Urinary bladder (tissue), 4 donors: ENCODE results near the gene DYRK2. TPM values are rescaled to one million over a fixed set of nuclear protein-coding genes. Genes with fewer than 3 reads are reported as not detected.

ENCODE experiments used
- DNase-seq: peaks from one replicate; pipeline ENCODE4 v3.0.0-alpha.2; 2015; ENCODE audit errors: extremely low spot score
- H3K27ac ChIP-seq: one replicate; pipeline ENCODE4 v1.5.1; 2013; ENCODE audit warnings: low read depth, mild to moderate bottlenecking, moderate library complexity
- H3K36me3 ChIP-seq: one replicate; pipeline ENCODE4 v1.6.1; 2013; ENCODE audit warnings: mild to moderate bottlenecking, moderate library complexity; ENCODE audit not compliant: insufficient read depth
- H3K4me1 ChIP-seq: one replicate; pipeline ENCODE4 v1.6.1; 2013; ENCODE audit warnings: mild to moderate bottlenecking, moderate library complexity; ENCODE audit not compliant: insufficient read depth
- H3K4me3 ChIP-seq: one replicate; pipeline ENCODE4 v1.5.1; 2013; ENCODE audit warnings: low read depth, low read length
- WGBS: extraction: QIAGEN DNeasy Blood & Tissue Kit; methylation state at CpG from one replicate; pipeline ENCODE4 v1.1.7; 2013; 5-methylcytosine and 5-hydroxymethylcytosine counted together
- polyA plus RNA-seq: library from polyadenylated mRNA; stranded (reverse); fragments of 200-250 nt; gene quantifications from one replicate; pipeline ENCODE4 v1.2.3, GENCODE V29; 2013
- total RNA-seq: library from RNA; depleted of rRNA; stranded (reverse); fragments of >200 nt; gene quantifications from one replicate; pipeline ENCODE4 v1.2.3, GENCODE V29; 2014
- donor health status: healthy with polysubstance abuse.
- donor health status: healthy.

Gene DYRK2
- total RNA-seq (40.9 TPM), polyA plus RNA-seq (12.0 TPM)

DNA sequence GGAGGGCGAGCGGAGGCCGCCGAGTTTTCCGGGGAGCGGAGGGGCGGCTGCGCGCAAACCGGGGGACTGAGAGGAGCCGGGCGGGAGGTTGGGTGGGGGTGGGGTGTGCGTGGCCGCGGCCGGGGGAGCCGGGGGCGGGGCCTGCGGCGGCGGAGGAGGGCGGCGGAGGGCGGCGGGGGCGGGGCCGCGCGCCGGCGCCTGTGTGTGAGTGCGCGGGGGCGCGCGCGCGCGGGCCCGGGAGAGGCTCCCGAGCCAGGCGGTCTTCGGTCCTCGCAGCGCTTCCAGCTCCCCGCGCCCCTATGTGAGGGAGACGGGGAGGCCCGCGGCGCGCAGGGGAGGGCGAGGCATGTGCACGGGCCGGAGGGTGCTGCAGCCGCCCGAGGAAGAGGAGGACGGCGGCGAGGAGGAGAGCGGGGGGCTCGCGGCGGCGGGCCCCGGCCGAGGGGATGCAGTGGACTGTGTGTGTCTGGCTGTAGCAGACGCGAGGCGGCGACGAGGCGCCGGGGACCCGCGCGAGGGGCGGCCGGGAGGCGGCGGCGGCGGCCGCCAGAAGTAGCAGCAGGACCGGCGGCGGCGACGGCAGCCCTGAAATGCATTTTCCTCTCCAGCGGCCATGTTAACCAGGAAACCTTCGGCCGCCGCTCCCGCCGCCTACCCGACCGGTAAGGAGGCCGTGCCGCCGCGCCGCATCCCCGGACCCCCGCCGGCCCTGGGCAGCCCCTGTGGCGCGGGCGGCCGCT is at the start of gene DYRK2:
TSS of gene DYRK2 (plus strand) at position 225 of the 740 bp plus-strand sequence. CDS start at position 614, 389 bp downstream.
- no peak for DNase-seq
- Histone ChIP-seq H3K36me3 (no peaks in the 10 kb centered on the region), H3K4me3 (peak within 1 kb of the TSS; percentile 99), H3K27ac (peak within 1 kb of the TSS; percentile 99), H3K4me1 (peaks cover 1% of the 10 kb centered on the region)
- under 1% methylated on average over 109 of the region's 109 CpGs for WGBS

DNA sequence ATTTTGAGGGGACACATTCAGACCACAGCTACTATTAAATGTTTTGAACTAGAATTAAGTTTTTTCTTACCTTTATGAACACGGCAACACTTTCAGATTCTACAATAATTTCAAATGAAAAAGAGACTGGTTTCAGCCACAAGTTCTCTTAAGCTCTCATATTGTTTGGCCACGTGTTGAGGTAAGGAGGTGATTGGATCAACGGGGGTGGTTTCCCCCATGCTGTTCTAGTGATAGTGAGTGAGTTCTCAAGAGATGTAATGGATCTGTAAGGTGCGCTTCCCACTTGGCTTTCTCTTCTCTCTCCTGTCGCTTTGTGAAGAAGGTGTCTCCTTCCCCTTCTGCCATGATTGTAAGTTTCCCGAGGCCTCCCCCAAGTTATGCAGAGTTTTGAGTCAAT is 48.9 kb upstream of the DYRK2 start:
- Histone ChIP-seq H3K4me3 (no peak overlapping the region), H3K4me1 (no peaks in the 10 kb centered on the region), H3K36me3 (no peaks in the 10 kb centered on the region), H3K27ac (no peak overlapping the region)
- 95% methylated on average over 6 of the region's 6 CpGs for WGBS
- no peak for DNase-seq

DNA sequence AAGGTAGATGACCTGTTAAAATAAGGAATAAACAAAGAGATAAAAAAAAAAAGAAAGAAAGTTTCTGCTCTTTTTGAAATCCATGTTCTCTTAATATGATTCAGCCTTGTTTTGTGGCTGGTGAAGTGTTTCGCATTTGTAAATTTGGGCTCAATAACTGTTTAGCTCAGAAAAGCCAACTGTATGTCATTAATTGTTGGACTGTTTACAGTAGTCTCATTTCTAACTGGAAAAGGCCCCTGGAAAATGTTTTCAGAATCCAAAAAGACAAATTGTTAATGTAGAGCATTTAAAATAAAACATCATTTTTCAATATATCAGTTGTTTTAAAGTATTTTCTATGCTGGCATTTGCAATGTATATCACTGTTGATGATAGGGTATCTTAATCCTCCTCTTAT is 47.4 kb upstream of the DYRK2 start:
- 59% methylated on average over 1 of the region's 1 CpG for WGBS
- DNase-seq, result no peak

DNA sequence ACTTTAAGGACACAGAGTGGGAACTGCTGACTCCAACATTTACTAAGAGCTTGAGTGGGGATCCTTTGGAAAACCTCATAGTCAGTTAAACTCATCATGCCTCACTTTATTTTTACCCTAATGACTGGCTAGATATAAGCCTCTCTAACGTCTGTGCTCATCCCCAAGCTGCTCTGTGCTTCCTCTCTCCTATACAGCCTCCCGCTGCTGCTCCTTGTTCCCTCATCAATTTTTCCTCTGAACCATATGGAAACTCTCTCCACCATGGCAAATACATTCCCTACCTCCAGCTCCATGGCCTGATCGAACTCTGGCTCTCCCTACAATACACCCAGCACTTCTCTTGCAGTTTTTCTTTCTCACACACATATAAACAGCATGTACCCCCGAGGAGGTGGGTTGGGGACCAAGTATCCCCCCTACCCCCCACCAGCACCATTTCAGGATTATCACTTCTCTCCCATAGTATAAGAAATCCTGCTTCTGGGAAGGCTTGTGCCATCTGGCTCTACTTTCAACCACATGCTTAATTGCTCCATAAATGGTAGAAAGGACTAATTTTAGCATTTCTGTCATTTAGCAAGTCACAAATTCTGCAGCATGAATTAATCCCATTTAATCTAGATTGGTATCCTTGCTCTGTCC is 39.2 kb upstream of the DYRK2 start:
- no peak overlapping the region for H3K4me3 ChIP-seq
- H3K36me3 ChIP-seq, result no peaks in the 10 kb centered on the region
- WGBS, result 71% methylated on average over 4 of the region's 4 CpGs
- H3K27ac ChIP-seq, result no peak overlapping the region
- DNase-seq, result no peak
- no peaks in the 10 kb centered on the region for H3K4me1 ChIP-seq

More for the DNA sequence above, 47.4 kb upstream of the DYRK2 start:
- Histone ChIP-seq H3K27ac (no peak overlapping the region), H3K36me3 (no peaks in the 10 kb centered on the region), H3K4me3 (no peak overlapping the region), H3K4me1 (no peaks in the 10 kb centered on the region)

DNA sequence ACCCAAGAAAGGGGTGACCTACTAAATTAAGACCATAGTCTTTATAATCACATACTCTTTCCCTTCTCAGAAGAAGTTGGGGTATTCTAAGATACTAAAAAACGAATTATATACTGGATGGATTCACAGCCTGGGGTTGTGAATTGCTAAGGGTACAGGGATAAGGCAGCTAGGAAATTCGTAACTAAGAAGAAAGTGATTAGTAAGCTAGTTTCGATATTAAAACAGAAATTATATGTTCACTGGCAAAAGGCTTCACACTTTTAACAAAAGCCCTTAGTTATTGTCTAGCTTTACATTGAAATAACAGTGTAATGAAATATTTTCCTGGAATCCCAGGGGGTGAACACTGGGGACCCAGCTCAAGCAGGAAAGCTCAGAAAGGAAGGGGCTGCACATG is 35.5 kb upstream of the DYRK2 start:
- no peak overlapping the region for H3K27ac ChIP-seq
- no peaks in the 10 kb centered on the region for H3K36me3 ChIP-seq
- 60% methylated on average over 3 of the region's 3 CpGs for WGBS
- H3K4me1 ChIP-seq, result no peaks in the 10 kb centered on the region
- H3K4me3 ChIP-seq, result no peak overlapping the region
- no peak for DNase-seq

DNA sequence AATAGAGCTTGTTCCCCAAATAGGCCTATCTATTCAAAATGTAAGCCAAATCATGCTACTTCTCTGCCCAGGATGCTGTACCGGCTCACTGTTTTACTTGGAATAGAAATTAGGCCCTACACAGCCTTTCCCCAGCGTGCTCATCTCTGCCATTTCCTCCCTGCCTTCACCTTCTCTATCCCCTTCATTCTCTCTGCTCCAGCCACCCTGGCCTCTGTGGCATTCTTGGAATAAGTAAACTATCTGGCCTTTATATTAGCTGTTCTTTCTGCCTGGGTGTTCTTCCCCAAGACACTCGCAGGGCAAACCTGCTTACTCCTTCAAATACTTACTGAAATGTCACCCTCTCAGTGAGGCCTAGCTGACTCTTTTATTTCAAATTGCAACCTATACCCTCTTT is 30.9 kb upstream of the DYRK2 start:
- Histone ChIP-seq H3K4me3 (no peak overlapping the region), H3K4me1 (no peaks in the 10 kb centered on the region), H3K27ac (no peak overlapping the region), H3K36me3 (no peaks in the 10 kb centered on the region)
- 70% methylated on average over 3 of the region's 3 CpGs for WGBS
- no peak for DNase-seq

DNA sequence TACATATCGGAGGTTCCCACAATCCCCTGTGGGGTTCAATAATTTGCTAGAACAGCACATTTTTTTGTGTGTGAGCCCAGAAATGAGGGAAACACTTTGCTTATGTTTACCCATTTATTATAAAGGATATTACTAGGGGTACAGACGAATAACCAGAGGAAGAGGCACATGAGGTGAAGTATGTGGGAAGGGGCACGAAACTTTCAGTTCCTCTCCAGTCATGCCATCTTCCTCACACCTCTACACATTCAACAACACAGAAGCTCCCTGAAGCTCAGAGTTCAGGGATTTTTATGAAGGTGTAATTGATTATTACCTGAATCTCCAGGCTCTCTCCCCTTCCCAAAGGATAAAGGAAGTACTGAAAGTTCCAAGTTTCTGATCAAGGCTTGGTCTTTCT is 30.2 kb upstream of the DYRK2 start:
- no peak for DNase-seq
- Histone ChIP-seq H3K36me3 (no peaks in the 10 kb centered on the region), H3K27ac (no peak overlapping the region), H3K4me1 (no peaks in the 10 kb centered on the region), H3K4me3 (no peak overlapping the region)
- 91% methylated on average over 3 of the region's 3 CpGs for WGBS

DNA sequence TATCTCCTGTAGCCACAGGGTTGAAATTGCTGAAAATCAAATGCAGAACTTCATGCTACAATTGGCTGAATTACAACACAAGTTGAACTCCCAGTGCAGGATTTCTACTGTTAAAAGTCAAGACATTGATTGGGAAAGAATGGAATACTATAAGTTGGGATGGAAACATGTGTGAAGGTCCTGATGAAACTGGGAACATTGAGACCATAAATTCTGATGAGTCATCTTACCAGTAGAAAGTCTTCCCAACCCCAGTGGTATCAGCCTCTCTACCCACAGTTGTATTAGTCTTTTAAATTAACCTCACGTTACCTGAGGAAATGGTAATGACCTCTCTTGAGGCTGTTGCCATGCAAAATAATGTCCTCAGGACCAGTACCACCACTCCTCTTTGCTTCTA is 27.4 kb upstream of the DYRK2 start:
- Histone ChIP-seq H3K4me3 (no peak overlapping the region), H3K36me3 (no peaks in the 10 kb centered on the region), H3K27ac (no peak overlapping the region), H3K4me1 (no peaks in the 10 kb centered on the region)
- WGBS, result 95% methylated on average over 1 of the region's 1 CpG
- no peak for DNase-seq

DNA sequence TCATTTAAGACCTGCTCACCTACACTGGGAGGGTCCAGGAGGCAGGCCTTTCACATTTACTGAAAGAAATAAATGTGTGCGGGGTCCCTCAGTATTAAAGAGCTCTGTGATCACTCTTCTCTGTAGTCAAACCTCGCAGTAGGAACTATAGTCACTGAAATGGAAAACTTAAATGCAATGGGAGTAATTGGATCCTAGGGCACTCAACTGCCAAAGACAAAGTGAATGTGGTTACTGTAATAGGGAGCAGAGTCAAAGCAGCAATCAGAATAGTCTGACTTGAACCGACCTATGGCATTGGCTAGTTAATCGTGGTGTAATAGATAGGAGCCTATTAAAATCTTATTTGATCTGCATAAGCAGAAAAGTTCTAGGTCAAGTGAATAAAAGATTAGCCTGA is 26.6 kb upstream of the DYRK2 start:
- no peak overlapping the region for H3K27ac ChIP-seq
- no peak for DNase-seq
- H3K4me1 ChIP-seq, result no peaks in the 10 kb centered on the region
- H3K36me3 ChIP-seq, result no peaks in the 10 kb centered on the region
- WGBS, result 96% methylated on average over 4 of the region's 4 CpGs
- H3K4me3 ChIP-seq, result no peak overlapping the region

DNA sequence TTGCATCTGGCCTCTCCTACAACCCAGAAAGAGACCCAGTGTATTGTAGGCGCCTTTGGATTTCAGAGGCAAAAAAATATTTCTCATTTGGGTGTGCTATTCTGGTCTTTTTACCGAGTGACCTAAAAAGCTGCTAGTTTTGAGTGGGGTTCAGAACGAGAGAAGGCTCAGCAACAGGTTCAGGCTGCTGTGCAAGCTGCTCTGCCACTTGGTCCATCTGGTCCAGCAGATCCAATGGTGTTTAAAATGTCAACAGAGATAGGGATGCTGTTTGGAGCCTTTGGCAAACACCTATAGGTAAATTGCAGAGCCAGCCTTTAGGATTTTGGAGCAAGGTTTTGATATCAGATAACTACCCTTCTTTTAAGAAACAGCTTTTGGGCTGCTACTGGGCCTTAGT is 25.3 kb upstream of the DYRK2 start:
- H3K4me3 ChIP-seq, result no peak overlapping the region
- 91% methylated on average over 3 of the region's 3 CpGs for WGBS

DNA sequence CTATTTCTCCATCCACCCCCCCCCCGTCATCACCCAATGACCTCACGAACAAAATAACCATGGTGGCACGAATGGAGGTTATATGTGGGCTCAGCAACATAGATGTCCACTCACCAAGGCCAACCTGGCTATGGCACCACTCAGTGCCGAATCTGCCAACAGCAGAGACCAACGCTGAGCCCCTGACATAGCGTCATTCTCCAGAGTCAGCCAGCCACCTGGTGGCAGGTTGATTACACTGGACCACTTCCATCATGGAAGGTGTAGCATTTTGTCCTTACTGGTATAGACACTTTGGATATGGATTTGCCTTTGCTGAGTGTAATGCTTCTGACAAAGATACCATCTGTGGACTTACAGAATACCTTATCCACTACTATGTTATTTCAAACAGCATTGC is 24.2 kb upstream of the DYRK2 start:
- Histone ChIP-seq H3K4me3 (no peak overlapping the region), H3K4me1 (no peaks in the 10 kb centered on the region), H3K27ac (no peak overlapping the region), H3K36me3 (no peaks in the 10 kb centered on the region)
- 96% methylated on average over 6 of the region's 6 CpGs for WGBS
- DNase-seq, result no peak

More for the DNA sequence above, 25.3 kb upstream of the DYRK2 start:
- Histone ChIP-seq H3K36me3 (no peaks in the 10 kb centered on the region), H3K4me1 (no peaks in the 10 kb centered on the region), H3K27ac (no peak overlapping the region)
- no peak for DNase-seq

DNA sequence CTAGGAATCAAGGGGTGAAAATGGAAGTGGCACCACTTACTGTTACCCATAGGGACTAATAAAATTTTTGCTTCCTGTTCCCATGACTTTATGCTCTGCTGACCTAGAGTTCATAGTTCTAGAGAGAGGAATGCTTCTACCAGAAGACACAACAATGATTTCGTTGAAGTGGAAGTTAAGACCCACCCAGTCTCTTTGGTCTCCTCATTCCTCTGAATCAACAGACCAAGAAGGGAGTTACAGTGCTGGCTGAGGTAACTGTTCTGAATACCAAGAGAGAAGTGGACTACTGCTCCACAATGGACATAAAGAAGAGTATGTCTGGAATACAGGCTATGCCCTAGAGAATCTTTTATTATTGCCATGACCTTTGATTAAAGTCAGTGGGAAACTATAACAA is 23.5 kb upstream of the DYRK2 start:
- no peak overlapping the region for H3K27ac ChIP-seq
- DNase-seq, result no peak
- no peaks in the 10 kb centered on the region for H3K4me1 ChIP-seq
- no peaks in the 10 kb centered on the region for H3K36me3 ChIP-seq
- no peak overlapping the region for H3K4me3 ChIP-seq
- WGBS, result 79% methylated on average over 1 of the region's 1 CpG

DNA sequence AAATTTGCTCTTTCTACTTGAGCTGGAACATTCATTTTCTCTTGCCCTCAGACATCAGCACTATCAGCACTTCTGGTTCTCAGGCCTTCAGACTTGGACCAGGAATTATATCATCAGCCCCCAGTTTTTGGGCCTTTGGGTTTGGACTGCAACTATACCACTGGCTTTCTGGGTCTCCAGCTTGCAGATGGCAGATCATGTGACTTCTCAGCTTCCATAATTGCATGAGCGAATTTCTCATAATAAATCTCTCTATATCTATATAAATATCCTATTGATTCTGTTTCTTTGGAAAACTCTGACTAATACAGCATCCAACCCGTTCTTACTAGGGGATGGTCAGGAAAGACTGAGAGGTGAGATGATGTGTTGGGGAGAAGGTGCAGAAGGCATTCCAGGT is 22.4 kb upstream of the DYRK2 start:
- no peak for DNase-seq
- H3K4me1 ChIP-seq, result no peaks in the 10 kb centered on the region
- H3K36me3 ChIP-seq, result no peaks in the 10 kb centered on the region
- no peak overlapping the region for H3K27ac ChIP-seq
- 95% methylated on average over 2 of the region's 2 CpGs for WGBS
- H3K4me3 ChIP-seq, result no peak overlapping the region

DNA sequence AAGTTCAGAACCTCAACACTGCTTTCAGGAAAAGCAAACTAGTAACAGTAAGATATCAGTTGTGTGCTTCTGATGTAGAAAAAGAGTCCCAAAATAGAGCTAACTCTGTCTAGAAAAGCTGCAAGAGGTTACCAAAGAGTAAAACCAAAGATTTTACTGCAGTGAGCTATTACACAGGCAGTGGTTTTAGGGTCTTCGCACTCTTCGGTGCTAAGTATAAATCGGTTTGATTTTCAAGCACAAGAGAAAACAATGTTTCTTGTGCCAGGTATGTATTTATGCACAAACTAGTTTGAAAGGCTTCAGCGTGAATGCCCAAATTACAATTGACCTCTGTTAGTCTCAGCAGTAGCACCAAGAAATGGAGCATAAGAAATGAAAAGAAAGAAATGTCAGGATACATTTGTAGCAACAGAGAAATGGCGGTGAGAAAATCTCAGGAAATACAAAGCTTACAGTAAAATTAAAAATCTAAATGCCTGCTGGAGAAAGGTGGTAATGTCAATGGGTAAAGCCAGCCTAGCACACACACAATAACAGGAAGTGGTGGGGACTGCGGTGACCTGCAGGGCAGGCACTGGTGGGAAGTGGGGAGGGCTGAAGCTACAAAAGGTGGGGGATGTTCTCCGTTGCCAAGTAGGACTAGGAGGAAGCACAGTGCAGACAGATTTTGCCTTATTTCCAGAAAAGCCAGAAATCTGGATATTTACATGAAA is 18.0 kb upstream of the DYRK2 start:
- no peak overlapping the region for H3K27ac ChIP-seq
- H3K4me1 ChIP-seq, result no peaks in the 10 kb centered on the region
- no peak for DNase-seq
- H3K4me3 ChIP-seq, result no peak overlapping the region
- H3K36me3 ChIP-seq, result no peaks in the 10 kb centered on the region
- 56% methylated on average over 7 of the region's 7 CpGs for WGBS
